B cell (primary cell): ENCODE data around the gene SLC23A3. TPM values are rescaled to one million over a fixed set of nuclear protein-coding genes. Genes with fewer than 3 reads are reported as not detected.

ENCODE experiments used
- ATAC-seq: fragments of 200-7000 bp; cut with Tn5 transposase; one replicate; pipeline ENCODE4 v1.10.0; 2021; ENCODE audit warnings: low read depth, mild to moderate bottlenecking, moderate number of reproducible peaks, moderate library complexity
- CTCF ChIA-PET: fragments of 350-600 bp; sonication (Branson Sonifier 250); formaldehyde crosslinking; loops from one replicate; lab custom pipeline; 2021; ENCODE audit warnings: antibody characterized with exemption, inconsistent platforms; lab: Charles Lee
- POLR2A ChIA-PET: fragments of 350-600 bp; sonication (Branson Sonifier 250); formaldehyde crosslinking; loops from one replicate; lab custom pipeline; 2021; ENCODE audit warnings: antibody characterized with exemption; lab: Charles Lee
- DNase-seq: peaks from one replicate; pipeline ENCODE4 v3.0.0; 2013
- H2AFZ ChIP-seq: 2 replicates; pipeline ENCODE4 v1.6.1; 2012; ENCODE audit warnings: mild to moderate bottlenecking, low read depth, low read length; ENCODE audit not compliant: insufficient read depth, poor library complexity, severe bottlenecking
- H3K27ac ChIP-seq, 2 donors: 1 replicate in 1 of 2; 2 replicates in 1 of 2; pipeline ENCODE4 v1.5.1; 2012 to 2013; ENCODE audit warnings: low read length in 2 of 2, mild to moderate bottlenecking in 2 of 2, moderate library complexity in 1 of 2
- H3K27me3 ChIP-seq, 4 experiments: fragments of 200-600 bp in 1 of 4; sonication (generic) in 1 of 4; replicated peaks in 1 of 4; 1 replicate in 2 of 4; 2 replicates in 2 of 4; pipeline versions ENCODE4 v1.6.1 to v1.7.0; 2013 to 2016; ENCODE audit warnings: low read length in 3 of 4, mild to moderate bottlenecking in 2 of 4, mixed read lengths in 1 of 4, moderate library complexity in 1 of 4; ENCODE audit not compliant: insufficient read depth in 4 of 4, control insufficient read depth in 3 of 4; ENCODE audit errors: control extremely low read depth in 1 of 4
- H3K36me3 ChIP-seq, 2 experiments: replicated peaks in 1 of 2; 1 replicate in 1 of 2; 2 replicates in 1 of 2; pipeline versions ENCODE4 v1.6.1 to v1.7.1; 2013; ENCODE audit warnings: low read length in 1 of 2; ENCODE audit not compliant: insufficient read depth in 2 of 2, control insufficient read depth in 1 of 2; ENCODE audit errors: control extremely low read depth in 1 of 2, extremely low read depth in 1 of 2
- H3K4me1 ChIP-seq, 2 donors: fragments of 200-600 bp in 1 of 2; sonication (generic) in 1 of 2; 1 replicate in 1 of 2; 2 replicates in 1 of 2; pipeline versions ENCODE4 v1.5.1 to v1.6.1; 2013 to 2017; ENCODE audit warnings: low read length in 2 of 2; ENCODE audit not compliant: control insufficient read depth in 2 of 2, insufficient read depth in 2 of 2
- H3K4me2 ChIP-seq: replicated peaks from 2 replicates; pipeline ENCODE3; 2012; ENCODE audit warnings: mild to moderate bottlenecking, low read depth, low read length; ENCODE audit not compliant: poor library complexity, severe bottlenecking
- H3K4me3 ChIP-seq, 5 experiments: fragments of 200-600 bp in 1 of 5; sonication (generic) in 1 of 5; 1 replicate in 3 of 5; 2 replicates in 2 of 5; pipeline versions ENCODE4 v1.5.1 to v1.7.0; 2011 to 2016; ENCODE audit warnings: low read length in 4 of 5, mild to moderate bottlenecking in 4 of 5, low read depth in 2 of 5, control low read depth in 1 of 5, moderate library complexity in 1 of 5; ENCODE audit not compliant: insufficient read depth in 1 of 5; ENCODE audit errors: control extremely low read depth in 1 of 5, extremely low read depth in 1 of 5
- H3K79me2 ChIP-seq: fragments of 200-600 bp; sonication (generic); one replicate; pipeline ENCODE4 v1.6.0; 2016; ENCODE audit warnings: low read length; ENCODE audit not compliant: control insufficient read depth, insufficient read depth
- H3K9ac ChIP-seq: fragments of 200-600 bp; sonication (generic); 2 replicates; pipeline ENCODE4 v1.6.1; 2017; ENCODE audit warnings: mild to moderate bottlenecking, low read length, moderate library complexity
- H3K9me3 ChIP-seq, 3 donors: one replicate each; pipeline versions ENCODE4 v1.6.1 to v1.7.1; 2013; ENCODE audit warnings: low read length in 2 of 3; ENCODE audit not compliant: control insufficient read depth in 2 of 3, insufficient read depth in 1 of 3; ENCODE audit errors: control extremely low read depth in 1 of 3
- H4K20me1 ChIP-seq: 2 replicates; pipeline ENCODE4 v1.6.0; 2012; ENCODE audit warnings: mild to moderate bottlenecking, low read length; ENCODE audit not compliant: insufficient read depth, control insufficient read depth, poor library complexity, severe bottlenecking
- H3K27ac Mint-ChIP-seq: one replicate; pipeline ENCODE4 v1.8.0; 2021; ENCODE audit warnings: mixed read lengths
- H3K27me3 Mint-ChIP-seq: one replicate; pipeline ENCODE4 v1.8.0; 2021; ENCODE audit warnings: mixed read lengths
- H3K4me1 Mint-ChIP-seq: one replicate; pipeline ENCODE4 v1.8.0; 2021; ENCODE audit warnings: mixed read lengths
- H3K4me3 Mint-ChIP-seq: one replicate; pipeline ENCODE4 v1.8.0; 2021; ENCODE audit warnings: mixed read lengths
- H3K9me3 Mint-ChIP-seq: one replicate; pipeline ENCODE4 v1.8.0; 2022; ENCODE audit warnings: mixed read lengths; ENCODE audit not compliant: insufficient read depth
- EZH2 ChIP-seq: IDR thresholded peaks from 2 replicates; pipeline ENCODE4 v1.6.1; 2012; ENCODE audit warnings: borderline replicate concordance, low read depth, mild to moderate bottlenecking, moderate library complexity, low read length; ENCODE audit not compliant: insufficient read depth, poor library complexity, severe bottlenecking
- WGBS: methylation state at CpG from one replicate; pipeline ENCODE4 v1.1.5; 2013; ENCODE audit warnings: missing lambda C conversion rate; ENCODE audit not compliant: insufficient coverage; 5-methylcytosine and 5-hydroxymethylcytosine counted together
- intact Hi-C: fragments of 100-400 bp; cut with micrococcal nuclease; formaldehyde crosslinking; loops from one replicate; pipeline ENCODE4 v1.10.0; 2022
- polyA plus RNA-seq: library from polyadenylated mRNA; depleted of rRNA; stranded (reverse); fragments of >200 nt; gene quantifications from 2 replicates; pipeline ENCODE4 v1.2.3, GENCODE V29; 2012
- total RNA-seq, 2 donors: library from RNA; stranded (reverse); fragments of 120-200 nt in 1 of 2; gene quantifications; 1 replicate in 1 of 2; 2 replicates in 1 of 2; pipeline versions ENCODE4 v1.2.3 to v1.2.4, GENCODE V29; 2013 to 2022
- TF ChIP-seq, protein P1 (sequence below): fragments of 200-600 bp; IDR thresholded peaks from one replicate; pipeline ENCODE4 v1.8.0; 2022; ENCODE audit warnings: antibody characterized with exemption, mild to moderate bottlenecking

Gene SLC23A3
- total and polyA plus RNA-seq, 2 donors (not counting 1 experiment from before 2014, with no cell fraction given): 2.4 to 15.2 TPM

DNA sequence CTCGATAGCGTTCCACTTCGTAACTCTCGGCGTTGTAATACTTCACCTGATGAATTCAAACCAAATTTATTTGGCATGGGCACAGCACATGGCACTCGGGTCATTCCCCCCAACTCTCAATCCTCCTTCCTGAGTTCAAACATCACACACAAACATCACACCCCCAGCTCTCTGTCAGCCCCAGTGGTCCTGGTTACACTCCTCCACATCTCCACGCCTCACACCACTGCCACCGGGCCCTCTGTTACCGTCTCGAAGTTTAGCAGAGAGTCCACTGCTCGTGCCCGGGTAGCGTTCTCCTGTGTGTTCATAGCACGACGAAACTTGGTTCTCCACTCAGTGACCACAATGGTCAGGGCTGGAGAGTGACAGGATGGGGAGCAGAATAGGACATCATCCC lies 44.3 kb upstream of the SLC23A3 start:
- peaks cover 15 to 23% of the 10 kb centered on the region in 2 donors for H3K4me1 ChIP-seq
- H4K20me1 ChIP-seq: peaks cover under 1% of the 10 kb centered on the region
- ChIA-PET CTCF (interaction anchor here (1.0 to 7.3 kb wide), 5 partner anchors 38 to 65 kb away, joined by 3 to 65 read pairs (median 5); partner anchors contain the start of genes DNAJB2, NHEJ1 and TUBA4A), POLR2A (no interaction called here)
- intact Hi-C loops: no loop called here
- Mint-ChIP-seq H3K9me3 (no peaks in the 10 kb centered on the region), H3K4me1 (peaks cover 23% of the 10 kb centered on the region), H3K27ac (no peak overlapping the region), H3K4me3 (no peak overlapping the region), H3K27me3 (no peaks in the 10 kb centered on the region)
- TF ChIP-seq, protein P1, sequence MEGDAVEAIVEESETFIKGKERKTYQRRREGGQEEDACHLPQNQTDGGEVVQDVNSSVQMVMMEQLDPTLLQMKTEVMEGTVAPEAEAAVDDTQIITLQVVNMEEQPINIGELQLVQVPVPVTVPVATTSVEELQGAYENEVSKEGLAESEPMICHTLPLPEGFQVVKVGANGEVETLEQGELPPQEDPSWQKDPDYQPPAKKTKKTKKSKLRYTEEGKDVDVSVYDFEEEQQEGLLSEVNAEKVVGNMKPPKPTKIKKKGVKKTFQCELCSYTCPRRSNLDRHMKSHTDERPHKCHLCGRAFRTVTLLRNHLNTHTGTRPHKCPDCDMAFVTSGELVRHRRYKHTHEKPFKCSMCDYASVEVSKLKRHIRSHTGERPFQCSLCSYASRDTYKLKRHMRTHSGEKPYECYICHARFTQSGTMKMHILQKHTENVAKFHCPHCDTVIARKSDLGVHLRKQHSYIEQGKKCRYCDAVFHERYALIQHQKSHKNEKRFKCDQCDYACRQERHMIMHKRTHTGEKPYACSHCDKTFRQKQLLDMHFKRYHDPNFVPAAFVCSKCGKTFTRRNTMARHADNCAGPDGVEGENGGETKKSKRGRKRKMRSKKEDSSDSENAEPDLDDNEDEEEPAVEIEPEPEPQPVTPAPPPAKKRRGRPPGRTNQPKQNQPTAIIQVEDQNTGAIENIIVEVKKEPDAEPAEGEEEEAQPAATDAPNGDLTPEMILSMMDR: no peak
- TF ChIP-seq EZH2: no peak
- peaks cover 3 to 8% of the 10 kb centered on the region in 2 experiments for H3K36me3 ChIP-seq
- no peak overlapping the region for H3K4me2 ChIP-seq
- H3K27me3 ChIP-seq: no peaks in the 10 kb centered on the region
- DNase-seq: no peak
- H3K9ac ChIP-seq: no peak overlapping the region
- ATAC-seq: no peak
- no peak overlapping the region for H2AFZ ChIP-seq
- no peak overlapping the region for H3K4me3 ChIP-seq
- H3K27ac ChIP-seq: no peak overlapping the region
- H3K79me2 ChIP-seq: no peaks in the 10 kb centered on the region
- H3K9me3 ChIP-seq: no peaks in the 10 kb centered on the region
- 97% methylated on average over 12 of the region's 15 CpGs for WGBS

DNA sequence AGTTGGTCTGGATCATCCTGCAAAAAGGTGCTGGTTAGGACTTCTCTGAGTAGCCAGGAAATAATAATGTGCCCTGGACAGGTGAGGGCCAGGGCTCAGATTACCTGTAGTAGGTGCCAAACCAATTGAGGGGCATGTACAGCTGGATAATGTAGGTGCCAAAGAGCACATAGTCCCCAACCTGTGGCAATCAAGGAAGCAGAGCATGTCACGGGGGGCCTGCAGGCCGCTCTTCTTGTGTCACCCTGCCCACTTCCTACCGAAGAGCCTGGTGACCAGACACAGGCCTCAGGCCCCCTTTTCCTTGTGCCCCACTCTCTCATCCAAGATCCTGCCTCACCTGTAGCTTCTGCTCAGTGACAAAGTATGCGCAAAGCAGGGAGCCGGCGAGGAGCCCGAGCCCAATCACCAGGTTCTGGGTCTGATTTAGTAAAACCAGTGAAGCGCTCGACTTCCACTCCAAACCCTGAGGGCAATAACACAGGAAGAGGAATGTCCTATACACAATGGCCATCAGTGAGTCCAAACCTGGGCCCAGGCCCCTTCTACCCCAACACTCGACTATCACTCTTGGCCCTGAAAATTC lies 43.8 kb upstream of the SLC23A3 start:
- no peaks in the 10 kb centered on the region for H3K9me3 ChIP-seq
- H3K27me3 Mint-ChIP-seq: no peaks in the 10 kb centered on the region
- peaks cover 20% of the 10 kb centered on the region for H3K4me1 Mint-ChIP-seq
- peaks cover 14 to 20% of the 10 kb centered on the region in 2 donors for H3K4me1 ChIP-seq
- H3K27ac ChIP-seq: no peak overlapping the region
- H3K27me3 ChIP-seq: no peaks in the 10 kb centered on the region
- H3K36me3 ChIP-seq: peaks cover 4 to 13% of the 10 kb centered on the region in 2 experiments
- H4K20me1 ChIP-seq: no peaks in the 10 kb centered on the region
- ChIA-PET CTCF (interaction anchor here (1.0 to 7.3 kb wide), 6 partner anchors 39 to 81 kb away, joined by 3 to 65 read pairs (median 12); partner anchors contain the start of genes DNAJB2, NHEJ1, SLC23A3 and TUBA4A), POLR2A (no interaction called here)
- no peak overlapping the region for H3K9ac ChIP-seq
- no peak overlapping the region for H2AFZ ChIP-seq
- no peak overlapping the region for H3K4me2 ChIP-seq
- no peaks in the 10 kb centered on the region for H3K9me3 Mint-ChIP-seq
- intact Hi-C loops: no loop called here
- no peaks in the 10 kb centered on the region for H3K79me2 ChIP-seq
- no peak overlapping the region for H3K27ac Mint-ChIP-seq
- DNase-seq (no peak), ATAC-seq (no peak)
- no peak overlapping the region for H3K4me3 ChIP-seq
- no peak overlapping the region for H3K4me3 Mint-ChIP-seq
- WGBS: 99% methylated on average over 10 of the region's 10 CpGs
- TF ChIP-seq, protein P1: no peak
- no peak for TF ChIP-seq EZH2
